HepG2 (cell line): ENCODE measurements around the gene IL6R. TPM values are rescaled to one million over a fixed set of nuclear protein-coding genes. Genes with fewer than 3 reads are reported as not detected.

Experiments
- ATAC-seq: fragments of 200-7000 bp; cut with Tn5 transposase; 3 replicates; pipeline ENCODE4 v1.9.1; 2020; ENCODE audit warnings: mild to moderate bottlenecking, moderate library complexity
- BruUV-seq: library from RNA; stranded (reverse); fragments of 400-500 nt; replicated peaks from 2 replicates; lab custom pipeline; 2021; lab: Mats Ljungman, UMichigan
- CTCF ChIA-PET: fragments of 300-600 bp; formaldehyde crosslinking; extraction: SDS; loops from one replicate; lab custom pipeline; 2021; ENCODE audit warnings: low total read pairs, inconsistent platforms, low intra/inter-chr PET ratio; lab: Yijun Ruan, JAX
- POLR2A ChIA-PET: fragments of 350-600 bp; sonication (Branson Sonifier 250); formaldehyde crosslinking; loops from one replicate; lab custom pipeline; 2020; ENCODE audit warnings: antibody characterized with exemption, inconsistent platforms; lab: Yijun Ruan, JAX
- DNase-seq: peaks from one replicate; pipeline ENCODE4 v3.0.0-alpha.2; 2015; ENCODE audit warnings: low spot score
- FAIRE-seq: peaks from 3 replicates; lab custom pipeline; 2011; peaks lifted over from hg19 to GRCh38; lab: Jason Lieb, UNC
- H2AFZ ChIP-seq: one replicate; pipeline ENCODE4 v1.6.1; 2011; ENCODE audit warnings: low read length, inconsistent platforms
- H3K27ac ChIP-seq: fragments of 300-600 bp; 3 replicates; pipeline ENCODE4 v1.8.0; 2011; ENCODE audit warnings: mixed run types, mild to moderate bottlenecking, mixed read lengths, low read length, inconsistent platforms; ENCODE audit not compliant: insufficient read depth; ENCODE audit errors: extremely low read length
- H3K27me3 ChIP-seq, 2 experiments: fragments of 200-600 bp in 1 of 2; 2 replicates in 1 of 2; 3 replicates in 1 of 2; pipeline versions ENCODE4 v1.6.0 to v1.8.0; 2011; ENCODE audit warnings: low read length in 2 of 2, mild to moderate bottlenecking in 2 of 2, moderate library complexity in 2 of 2, inconsistent platforms in 1 of 2; ENCODE audit not compliant: insufficient read depth in 2 of 2, control insufficient read depth in 1 of 2
- H3K36me3 ChIP-seq, 2 experiments: fragments of 200-600 bp in 1 of 2; replicated peaks in 1 of 2; 2 replicates in 1 of 2; 3 replicates in 1 of 2; pipeline versions ENCODE4 v1.5.1 to v1.8.0; 2011; ENCODE audit warnings: low read length in 2 of 2, inconsistent platforms in 1 of 2; ENCODE audit not compliant: insufficient read depth in 2 of 2, control insufficient read depth in 1 of 2
- H3K4me1 ChIP-seq: 2 replicates; pipeline ENCODE4 v1.5.1; 2012; ENCODE audit warnings: low read length, inconsistent platforms; ENCODE audit not compliant: insufficient read depth
- H3K4me2 ChIP-seq: 2 replicates; pipeline ENCODE4 v1.6.0; 2011; ENCODE audit warnings: low read depth, low read length, inconsistent platforms
- H3K4me3 ChIP-seq, 3 experiments: fragments of 200-600 bp in 1 of 3; sonication (generic), shearing (Covaris generic) in 1 of 3; replicated peaks in 1 of 3; 2 replicates each; pipeline ENCODE4 v1.5.1; 2011 to 2016; ENCODE audit warnings: low read length in 3 of 3, inconsistent platforms in 2 of 3, low read depth in 2 of 3, mild to moderate bottlenecking in 2 of 3, control low read depth in 1 of 3, mixed read lengths in 1 of 3; ENCODE audit not compliant: insufficient read depth in 1 of 3
- H3K79me2 ChIP-seq: one replicate; pipeline ENCODE4 v1.6.1; 2011; ENCODE audit warnings: low read length, inconsistent platforms; ENCODE audit not compliant: insufficient read depth
- H3K9ac ChIP-seq: 2 replicates; pipeline ENCODE4 v1.6.0; 2011; ENCODE audit warnings: mild to moderate bottlenecking, low read depth, low read length, inconsistent platforms; ENCODE audit not compliant: insufficient read depth
- H3K9me3 ChIP-seq: 2 replicates; pipeline ENCODE4 v1.5.1; 2012; ENCODE audit warnings: mild to moderate bottlenecking, low read length
- H4K20me1 ChIP-seq: 2 replicates; pipeline ENCODE4 v1.6.0; 2011; ENCODE audit warnings: inconsistent platforms, mild to moderate bottlenecking, low read length, moderate library complexity; ENCODE audit not compliant: insufficient read depth
- ATF6 ChIP-seq: sonication (generic); formaldehyde crosslinking; conservative IDR thresholded peaks from 2 replicates; pipeline ENCODE4 v1.4.0; 2020; ENCODE audit warnings: missing genetic modification reagents
- BCL6 ChIP-seq: IDR thresholded peaks from 2 replicates; pipeline ENCODE4 v1.6.1; 2016; ENCODE audit warnings: missing genetic modification reagents, missing compliant biosample characterization
- REXO4 ChIP-seq: sonication (generic); formaldehyde crosslinking; IDR thresholded peaks from 2 replicates; pipeline ENCODE4 v1.8.0; 2022; ENCODE audit warnings: missing genetic modification reagents, mild to moderate bottlenecking, borderline replicate concordance
- SMAD1 ChIP-seq: sonication (generic); formaldehyde crosslinking; IDR thresholded peaks from 2 replicates; pipeline ENCODE4 v1.4.0; 2020; ENCODE audit warnings: missing genetic modification reagents, low read depth, mild to moderate bottlenecking, borderline replicate concordance
- SYNCRIP ChIP-seq: fragments of 200-400 bp; formaldehyde crosslinking; IDR thresholded peaks from 2 replicates; pipeline ENCODE4 v1.6.1; 2018; ENCODE audit warnings: mild to moderate bottlenecking, low read depth, low read length; ENCODE audit not compliant: insufficient read depth
- ZBTB26 ChIP-seq: IDR thresholded peaks from 2 replicates; pipeline ENCODE4 v1.6.1; 2016; ENCODE audit warnings: missing compliant biosample characterization, missing genetic modification reagents, borderline replicate concordance
- ZNF318 ChIP-seq: sonication (generic); formaldehyde crosslinking; IDR thresholded peaks from 2 replicates; pipeline ENCODE4 v1.4.0; 2020; ENCODE audit warnings: mild to moderate bottlenecking, missing genetic modification reagents
- ZNF772 ChIP-seq: sonication (generic); formaldehyde crosslinking; IDR thresholded peaks from 2 replicates; pipeline ENCODE4 v1.5.0; 2020; ENCODE audit warnings: mild to moderate bottlenecking, missing genetic modification reagents
- WGBS: methylation state at CpG from one replicate; pipeline ENCODE4 v1.1.6; 2017; ENCODE audit warnings: low lambda C conversion rate; 5-methylcytosine and 5-hydroxymethylcytosine counted together
- in situ Hi-C: cut with HindIII; loops from 2 replicates; pipeline ENCODE4 v1.10.0; 2017; ENCODE audit warnings: low pct_unique_long_range_greater_than_20kb; ENCODE audit not compliant: extremely low pct_ligation_motif_present
- intact Hi-C: fragments of 100-400 bp; cut with micrococcal nuclease; formaldehyde crosslinking; loops from one replicate; pipeline ENCODE4 v1.10.0; 2022; ENCODE audit not compliant: unreplicated experiment
- polyA plus RNA-seq, 8 experiments: library from polyadenylated mRNA; depleted of rRNA in 3 of 8; stranded (reverse) in 7 of 8; unstranded in 1 of 8; fragments of >200 nt; fragmentation: Illumina TruSeq in 4 of 8; extraction: Trizol in 4 of 8; gene quantifications; 2 replicates each; pipeline versions ENCODE4 v1.2.1 to v1.2.3, GENCODE V29; 2011 to 2016; ENCODE audit warnings: low read depth in 4 of 8, missing spikeins in 1 of 8, mixed read lengths in 1 of 8; ENCODE audit not compliant: insufficient read depth in 1 of 8
- total RNA-seq, 5 experiments: library from RNA; depleted of rRNA; stranded (reverse); fragments of >200 nt; fragmentation: Illumina TruSeq; extraction: Trizol; gene quantifications; 2 replicates each; pipeline ENCODE4 v1.2.3, GENCODE V29; 2016; ENCODE audit warnings: low read depth in 1 of 5

IL6R gene
- total and polyA plus RNA-seq, 2 of the 13 experiments (the other 11 are each of a cell fraction or from before 2014, with no cell fraction given), result 5.0 to 24.5 TPM

- no peak for TF ChIP-seq ATF6 (CRISPR knock-in tag)
- no peak for TF ChIP-seq BCL6 (CRISPR knock-in tag)
- TF ChIP-seq SMAD1 (CRISPR knock-in tag), result no peak
- TF ChIP-seq, all 625 proteins: peak for 0
Measured at GRCh38 chr1:154429118-154429517, 24.0 kb downstream of the IL6R start (continued).

- Histone ChIP-seq H3K9ac (no peak overlapping the region), H3K36me3 (no peaks in the 10 kb centered on the region; a peak in 2 of 5 replicates), H2AFZ (no peak overlapping the region), H3K27ac (no peak overlapping the region), H3K4me1 (peaks cover 31% of the 10 kb centered on the region), H4K20me1 (no peaks in the 10 kb centered on the region), H3K79me2 (no peaks in the 10 kb centered on the region), H3K4me3 (no peak overlapping the region), H3K9me3 (no peaks in the 10 kb centered on the region), H3K27me3 (no peaks in the 10 kb centered on the region), H3K4me2 (no peak overlapping the region)
- TF ChIP-seq ZBTB26 (CRISPR knock-in tag) (no peak), ZNF318 (CRISPR knock-in tag) (no peak), ZNF772 (no peak), REXO4 (no peak), SYNCRIP (no peak)
- no TSS peak for BruUV-seq
- no peak for FAIRE-seq
- 97% methylated on average over 10 of the region's 17 CpGs for WGBS
- intact Hi-C loops, result no loop called here
- in situ Hi-C loops, result no loop called here
- no peak for ATAC-seq
- POLR2A ChIA-PET, result no interaction called here
- no peak for DNase-seq
- CTCF ChIA-PET, result no interaction called here
Measured at GRCh38 chr1:154429841-154430611, 24.9 kb downstream of the IL6R start.
